ENCODE measurements around the gene ARHGEF2. TPM values are rescaled to one million over a fixed set of nuclear protein-coding genes. Genes with fewer than 3 reads are reported as not detected.

The ARHGEF2 gene
- total and polyA plus RNA-seq, 10 of the 15 experiments (the other 5 are each of a cell fraction or from before 2014, with no cell fraction given) = 8.1 to 113 (median 69.9) TPM

- POLR2A ChIA-PET = interaction anchor here (0.6 to 0.7 kb wide), 9 partner anchors 13 to 327 kb away, joined by 3 to 7 read pairs (median 4); no protein-coding TSS in a partner anchor
These were observed 59.7 kb downstream of the ARHGEF2 start for GRCh38 chr1:155918660-155919059.

GRCh38 chr1:155913969-155914757 is 64.2 kb downstream of the ARHGEF2 start:
- FAIRE-seq = no peak
- no peak for ATAC-seq
- H3K4me1 ChIP-seq (ENCODE audit: control insufficient read depth, insufficient read depth, low read length) = peaks cover 3% of the 10 kb centered on the region; the same call in 1 of the 2 replicates
- H3K79me2 ChIP-seq (ENCODE audit: control insufficient read depth, insufficient read depth, low read length) = peaks cover 11% of the 10 kb centered on the region
- H3K4me3 ChIP-seq = no peak overlapping the region
- no peaks in the 10 kb centered on the region for H3K27me3 ChIP-seq (replicated peaks in 1 of 2; ENCODE audit: control insufficient read depth in 2 of 2, insufficient read depth in 2 of 2, low read length in 1 of 2)
- ChIA-PET RAD21 (ENCODE audit: unreplicated experiment) (no interaction called here), POLR2A (interaction anchor here (0.5 to 3.1 kb wide), 3 partner anchors 19 to 321 kb away, joined by 3 to 11 read pairs (median 4); partner anchors contain the start of gene KHDC4), CTCF (interaction anchor here (1.0 kb wide), 1 partner anchor 152 kb away, joined by 3 read pairs; no protein-coding TSS in a partner anchor), SMC1A (ENCODE audit: uncharacterized antibody, unreplicated experiment) (interaction anchor here (1.1 to 1.6 kb wide), 3 partner anchors 16 to 19 kb away, joined by 3 read pairs; no protein-coding TSS in a partner anchor)
- intact Hi-C loops (cut with micrococcal nuclease; ENCODE audit: unreplicated experiment) = no loop called here
- H3K4me2 ChIP-seq (ENCODE audit: control insufficient read depth, insufficient read depth) = no peak overlapping the region
- no peak overlapping the region for H2AFZ ChIP-seq (ENCODE audit: control insufficient read depth, low read depth, low read length)
- no TSS peak for BruUV-seq (replicated peaks)
- WGBS (ENCODE audit: insufficient coverage, insufficient replicate concordance, low lambda C conversion rate, missing lambda C conversion rate) = 81% methylated on average over 6 of the region's 6 CpGs
- no peak overlapping the region for H3K9ac ChIP-seq (ENCODE audit: control insufficient read depth, insufficient read depth, low read length)
- H3K36me3 ChIP-seq (ENCODE audit: control insufficient read depth in 2 of 2, insufficient read depth in 2 of 2, low read length in 1 of 2) = peaks cover 12 to 33% of the 10 kb centered on the region in 2 experiments
- H3K9me3 ChIP-seq (replicated peaks; ENCODE audit: control insufficient read depth, insufficient read depth, low read length) = no peaks in the 10 kb centered on the region
- no peaks in the 10 kb centered on the region for H4K20me1 ChIP-seq (ENCODE audit: control insufficient read depth, insufficient read depth)
- in situ Hi-C loops (cut with MboI) = no loop called here
- H3K27ac ChIP-seq (ENCODE audit: control insufficient read depth, insufficient read depth) = no peak overlapping the region
- DNase-seq (ENCODE audit: low read depth, low spot score) = no peak
- TF ChIP-seq MYC (IDR thresholded peaks at IDR 0.05; ENCODE audit: insufficient read depth, insufficient read length, insufficient replicate concordance, low read length, severe bottlenecking) (no peak), YBX1 (IDR thresholded peaks at IDR 0.05) (no peak), ZBTB40 (IDR thresholded peaks at IDR 0.05; ENCODE audit: borderline replicate concordance) (no peak), TCF7 (IDR thresholded peaks at IDR 0.05; ENCODE audit: borderline replicate concordance) (no peak), ZSCAN29 (IDR thresholded peaks at IDR 0.05) (no peak), CEBPZ (IDR thresholded peaks at IDR 0.05; ENCODE audit: low read depth, low read length) (no peak)

More at GRCh38 chr1:155918660-155919059, 59.7 kb downstream of the ARHGEF2 start:
- no peaks in the 10 kb centered on the region; the same call in 1 of the 2 replicates for H3K79me2 ChIP-seq (ENCODE audit: control insufficient read depth, insufficient read depth, low read length)
- intact Hi-C loops (cut with micrococcal nuclease; ENCODE audit: unreplicated experiment) = no loop called here
- RAD21 ChIA-PET (ENCODE audit: unreplicated experiment) = interaction anchor here (1.2 kb wide), 1 partner anchor 13 kb away, joined by 5 read pairs; no protein-coding TSS in a partner anchor
- H3K27ac ChIP-seq (ENCODE audit: control insufficient read depth, insufficient read depth) = no peak overlapping the region
- TF ChIP-seq HDAC6 (IDR thresholded peaks at IDR 0.05; ENCODE audit: unreplicated experiment) = no peak
- no peaks in the 10 kb centered on the region for H3K27me3 ChIP-seq (replicated peaks in 1 of 2; ENCODE audit: control insufficient read depth in 2 of 2, insufficient read depth in 2 of 2, low read length in 1 of 2)
- SMC1A ChIA-PET (ENCODE audit: uncharacterized antibody, unreplicated experiment) = interaction anchor here (0.6 to 1.0 kb wide), 4 partner anchors 14 to 1102 kb away, joined by 3 read pairs; no protein-coding TSS in a partner anchor
- H3K9ac ChIP-seq (ENCODE audit: control insufficient read depth, insufficient read depth, low read length) = no peak overlapping the region
- no peak overlapping the region for H3K4me2 ChIP-seq (ENCODE audit: control insufficient read depth, insufficient read depth)
- H3K4me3 ChIP-seq = no peak overlapping the region
- 57% methylated on average over 3 of the region's 3 CpGs for WGBS (ENCODE audit: insufficient coverage, insufficient replicate concordance, low lambda C conversion rate, missing lambda C conversion rate)
- in situ Hi-C loops (cut with MboI) = no loop called here
- no TSS peak for BruUV-seq (replicated peaks)
- no peaks in the 10 kb centered on the region for H3K4me1 ChIP-seq (ENCODE audit: control insufficient read depth, insufficient read depth, low read length)
- DNase-seq (ENCODE audit: low read depth, low spot score) (no peak), FAIRE-seq (no peak), ATAC-seq (no peak)
- H2AFZ ChIP-seq (ENCODE audit: control insufficient read depth, low read depth, low read length) = no peak overlapping the region
- CTCF ChIA-PET = interaction anchor here (1.0 kb wide), 1 partner anchor 13 kb away, joined by 3 read pairs; no protein-coding TSS in a partner anchor
- no peaks in the 10 kb centered on the region for H3K9me3 ChIP-seq (replicated peaks; ENCODE audit: control insufficient read depth, insufficient read depth, low read length)
- peaks cover 25 to 51% of the 10 kb centered on the region in 2 experiments for H3K36me3 ChIP-seq (ENCODE audit: control insufficient read depth in 2 of 2, insufficient read depth in 2 of 2, low read length in 1 of 2)
- H4K20me1 ChIP-seq (ENCODE audit: control insufficient read depth, insufficient read depth) = peaks cover 3% of the 10 kb centered on the region

Data from GM12878 (cell line).